ENCODE data around the gene DDX49.

Gene DDX49, protein sequence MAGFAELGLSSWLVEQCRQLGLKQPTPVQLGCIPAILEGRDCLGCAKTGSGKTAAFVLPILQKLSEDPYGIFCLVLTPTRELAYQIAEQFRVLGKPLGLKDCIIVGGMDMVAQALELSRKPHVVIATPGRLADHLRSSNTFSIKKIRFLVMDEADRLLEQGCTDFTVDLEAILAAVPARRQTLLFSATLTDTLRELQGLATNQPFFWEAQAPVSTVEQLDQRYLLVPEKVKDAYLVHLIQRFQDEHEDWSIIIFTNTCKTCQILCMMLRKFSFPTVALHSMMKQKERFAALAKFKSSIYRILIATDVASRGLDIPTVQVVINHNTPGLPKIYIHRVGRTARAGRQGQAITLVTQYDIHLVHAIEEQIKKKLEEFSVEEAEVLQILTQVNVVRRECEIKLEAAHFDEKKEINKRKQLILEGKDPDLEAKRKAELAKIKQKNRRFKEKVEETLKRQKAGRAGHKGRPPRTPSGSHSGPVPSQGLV

DNA sequence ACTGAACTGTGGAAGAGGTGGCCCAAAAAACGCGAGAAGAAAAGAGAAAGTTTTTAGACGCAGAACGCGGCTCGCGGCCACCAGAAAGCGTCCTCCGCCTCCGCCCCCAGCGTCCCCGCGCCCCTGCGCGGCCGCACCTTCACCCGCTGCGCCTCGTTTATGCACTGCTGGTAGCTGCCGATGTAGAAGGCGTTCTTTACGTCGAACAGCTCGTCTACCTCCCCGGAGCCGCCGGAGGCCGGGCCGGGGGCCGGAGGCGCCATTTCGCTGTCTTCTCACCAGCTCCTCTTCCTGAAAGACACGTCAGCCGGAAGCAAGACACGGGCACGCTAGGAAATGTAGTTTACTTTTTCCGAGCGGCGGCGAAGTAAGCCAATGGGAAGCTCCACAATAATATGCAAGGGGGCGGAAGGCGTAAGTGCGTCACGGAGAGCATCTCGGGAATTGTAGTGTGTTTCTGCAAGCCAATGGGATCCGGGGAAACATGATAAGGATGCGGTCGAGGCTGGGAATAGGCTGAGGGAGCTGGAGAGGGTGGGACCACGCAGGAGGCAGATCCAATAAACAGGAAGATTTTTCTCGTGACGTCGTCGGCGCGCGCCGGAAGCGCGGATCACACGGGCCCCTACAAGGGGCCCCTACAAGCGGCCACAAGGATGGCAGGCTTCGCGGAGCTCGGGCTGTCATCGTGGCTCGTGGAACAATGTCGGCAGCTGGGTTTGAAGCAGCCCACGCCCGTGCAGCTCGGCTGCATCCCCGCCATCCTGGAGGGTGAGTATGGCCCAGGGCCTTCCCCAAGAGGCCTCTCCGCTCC lies at the start of gene DDX49, which contains the start of gene COPE:
Gene DDX49, plus strand, starts transcription at position 630 of the 814 bp plus-strand sequence. Its CDS starts 27 bp downstream, at position 657.
Gene COPE, minus strand, starts transcription at position 302 of the 814 bp plus-strand sequence. Its CDS starts 39 bp downstream, at position 263.
- DNase-seq = peak; percentile 92

DNA sequence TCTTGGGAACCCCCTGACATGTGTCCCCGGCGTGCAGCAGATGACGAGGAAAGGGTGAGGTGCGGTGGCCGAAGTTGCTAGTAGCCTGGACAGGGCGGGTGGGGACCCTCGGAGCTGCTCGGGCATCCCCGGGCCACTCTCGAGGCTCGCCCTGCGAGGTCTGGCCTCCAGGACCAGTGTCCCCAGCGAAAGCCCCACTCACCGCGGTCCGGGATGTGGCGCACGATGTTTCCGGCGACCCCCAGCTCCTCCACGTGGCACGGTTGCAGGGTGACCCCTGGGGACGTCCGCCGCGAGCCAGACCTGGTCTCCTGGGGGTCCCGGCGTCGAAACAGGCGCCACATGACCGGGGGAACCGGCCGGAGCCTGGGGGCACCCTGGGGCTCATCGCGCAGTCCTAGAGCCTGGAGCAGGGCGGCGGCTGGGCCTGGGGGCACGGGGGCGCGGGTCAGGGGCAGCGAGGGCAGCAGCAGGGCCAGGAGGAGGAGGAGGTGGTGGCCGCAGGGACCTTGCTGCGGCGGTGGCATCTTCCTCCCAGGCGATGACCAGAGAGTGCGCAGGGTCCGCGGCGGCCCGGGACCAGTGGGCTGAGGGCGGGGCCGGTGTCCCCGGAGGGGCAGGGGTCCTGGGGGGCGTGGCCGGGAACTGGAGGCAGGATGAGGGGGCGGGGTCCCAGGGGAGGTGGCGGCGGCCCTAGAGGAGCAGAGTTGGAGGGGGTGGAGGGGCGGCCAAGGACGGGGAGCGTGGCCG lies 49.6 kb upstream of the DDX49 start:
- DNase-seq = no peak

DNA sequence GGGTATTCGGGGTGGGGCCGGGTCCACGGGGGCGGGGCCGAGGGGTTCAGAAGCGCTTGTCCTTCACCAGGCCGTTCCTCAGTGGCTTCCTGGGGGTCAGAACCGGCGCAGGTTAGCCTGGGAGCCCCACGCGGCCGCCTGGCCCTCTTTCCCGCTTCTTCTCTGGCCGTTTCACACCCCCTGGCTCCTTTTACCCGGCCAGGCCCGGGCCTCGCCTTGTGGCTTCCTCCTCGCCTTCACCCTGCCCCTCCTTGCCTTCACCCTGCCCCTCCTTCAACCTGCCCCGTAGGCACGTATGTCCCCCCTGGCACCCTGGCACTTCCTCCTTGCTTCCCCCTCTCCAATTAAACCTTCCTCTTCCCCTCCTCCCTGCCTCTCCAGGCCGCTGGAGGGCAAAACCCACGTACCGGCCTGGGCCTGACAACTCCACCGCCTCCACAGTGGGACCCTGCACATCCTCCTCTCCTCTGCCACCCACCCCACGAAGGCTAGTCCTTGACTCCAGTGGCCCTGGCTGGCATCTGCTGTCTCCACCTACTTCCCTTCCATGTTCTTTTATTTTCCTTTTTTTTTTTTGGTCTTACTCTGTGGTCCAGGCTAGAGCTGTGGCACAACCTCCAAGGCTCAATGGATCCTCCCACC lies 48.9 kb upstream of the DDX49 start:
- no peak for DNase-seq

DNA sequence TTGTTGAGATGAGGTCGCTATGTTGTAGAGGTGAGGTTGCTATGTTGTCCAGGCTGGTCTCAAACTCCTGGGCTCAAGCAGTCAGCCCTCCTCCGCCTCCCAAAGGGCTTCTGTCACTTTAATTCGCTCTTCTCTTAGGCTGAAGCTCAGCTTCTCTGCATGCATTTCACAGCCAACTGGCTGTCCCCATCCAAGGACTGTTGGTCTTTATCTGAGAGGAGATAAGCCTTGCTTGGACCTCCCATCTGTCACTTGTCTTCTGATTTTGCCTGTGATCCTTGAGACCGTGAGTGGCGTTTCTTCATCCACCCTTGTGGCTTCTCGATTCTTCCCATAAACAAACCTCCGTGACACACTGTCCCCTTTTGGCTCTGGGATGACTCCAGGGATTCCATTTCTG lies 48.0 kb upstream of the DDX49 start:
- no peak for DNase-seq

DNA sequence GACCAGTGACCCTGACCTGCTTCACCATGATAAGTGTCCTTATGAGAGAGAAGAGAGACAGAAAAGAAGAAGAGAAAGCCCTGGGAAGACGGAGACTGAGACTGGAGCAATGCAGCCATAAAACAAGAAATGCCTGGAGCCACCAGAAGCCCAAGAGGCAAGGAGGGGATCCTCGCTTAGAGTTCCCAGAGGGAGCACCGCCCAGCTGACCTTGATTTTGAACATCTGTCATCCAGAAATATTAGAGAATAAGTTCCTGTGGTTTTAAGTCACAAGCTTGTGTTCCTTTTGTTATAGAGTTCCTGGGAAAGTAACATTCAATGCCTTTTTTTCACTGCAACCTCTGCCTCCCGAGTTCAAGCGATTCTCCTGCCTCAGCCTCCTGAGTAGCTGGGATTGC lies 43.8 kb upstream of the DDX49 start:
- DNase-seq = no peak

DNA sequence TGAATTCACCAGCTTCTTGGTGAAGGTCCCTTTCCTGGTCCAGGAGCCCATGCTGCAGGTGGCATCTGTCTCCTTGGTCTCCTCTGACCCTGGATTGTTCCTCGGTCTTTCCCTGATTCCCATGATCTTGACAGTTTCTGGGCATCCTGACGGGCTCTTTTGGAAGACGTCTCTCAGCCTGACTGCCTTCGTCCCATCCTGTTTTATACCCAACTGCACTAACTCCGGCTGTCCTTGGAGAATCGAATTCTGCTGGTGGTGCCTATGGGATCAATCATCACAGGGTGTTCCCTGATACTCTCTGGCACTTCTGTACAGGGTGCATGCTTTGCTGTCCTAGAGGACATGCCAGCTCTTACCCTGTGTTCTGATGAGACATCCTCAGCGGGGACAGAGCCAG lies 42.6 kb upstream of the DDX49 start:
- DNase-seq = no peak

DNA sequence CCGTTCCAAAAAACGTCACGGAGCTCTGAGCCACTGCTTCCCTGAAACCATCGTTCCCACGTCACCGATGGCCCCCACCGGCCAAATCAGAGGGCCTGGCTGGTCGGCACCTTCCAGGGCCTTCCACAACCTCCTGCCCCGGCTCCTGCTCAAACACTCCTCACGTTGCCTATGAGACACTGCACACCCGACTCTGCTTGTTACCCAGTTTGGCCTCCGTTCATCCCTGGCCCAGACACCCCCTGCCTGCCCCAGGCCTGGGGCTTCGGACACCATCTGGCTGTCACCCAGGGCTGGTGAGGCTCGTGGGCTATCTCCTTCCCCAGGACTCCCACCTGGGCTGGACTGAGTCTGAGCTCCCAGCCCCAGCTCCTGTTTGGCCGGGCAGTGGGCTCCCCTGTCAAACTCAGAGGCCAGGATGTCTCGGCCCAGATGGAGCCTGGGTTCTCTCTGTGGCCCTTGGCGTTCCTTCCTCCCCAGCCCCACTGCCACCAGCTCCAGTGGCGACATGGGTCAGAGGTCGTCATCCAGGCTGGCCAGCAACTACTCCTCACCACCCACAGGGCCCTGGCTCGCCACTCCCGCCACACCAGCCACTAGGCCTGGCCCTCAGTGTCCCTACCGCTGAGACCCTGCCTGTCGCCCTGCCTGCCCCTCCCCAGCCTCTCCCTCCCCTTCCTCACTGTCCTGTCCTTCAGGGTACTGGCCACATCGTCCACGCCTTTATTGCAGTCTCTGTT lies 41.3 kb upstream of the DDX49 start:
- DNase-seq = no peak

DNA sequence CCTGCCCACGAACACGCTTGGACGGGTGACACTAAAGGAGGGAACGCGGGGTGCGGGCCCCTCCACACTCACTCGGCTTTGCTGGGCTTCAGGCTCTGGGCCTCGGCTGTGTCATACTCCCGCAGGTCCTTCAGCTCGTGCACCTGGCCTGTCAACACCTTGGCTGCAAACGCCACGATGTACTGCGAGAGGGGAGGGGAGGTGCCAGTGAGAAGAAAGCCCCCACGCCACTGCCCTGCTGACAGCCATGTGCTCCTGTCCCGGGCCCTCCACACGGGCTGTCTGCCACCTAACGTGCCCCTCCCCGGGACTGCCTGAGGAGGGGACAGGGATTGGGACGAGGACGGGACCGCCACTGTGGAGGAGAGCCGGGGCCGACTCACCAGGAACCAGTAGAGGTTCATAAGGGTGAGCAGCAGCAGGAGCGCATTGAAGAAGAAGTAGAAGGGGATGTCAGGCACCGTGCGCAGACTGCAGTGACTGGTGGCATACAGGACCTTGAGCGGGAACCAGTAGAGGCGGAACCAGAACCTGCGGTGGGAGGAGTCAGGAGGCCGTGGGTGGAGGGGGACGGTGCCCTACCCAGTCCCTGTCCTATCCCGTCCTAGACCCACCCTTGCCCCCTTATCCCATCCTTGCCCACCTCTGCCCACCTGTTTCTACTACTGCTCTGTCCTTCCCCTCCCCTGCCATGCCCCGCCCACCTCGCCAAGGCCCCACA lies 40.5 kb upstream of the DDX49 start:
- no peak for DNase-seq

DNA sequence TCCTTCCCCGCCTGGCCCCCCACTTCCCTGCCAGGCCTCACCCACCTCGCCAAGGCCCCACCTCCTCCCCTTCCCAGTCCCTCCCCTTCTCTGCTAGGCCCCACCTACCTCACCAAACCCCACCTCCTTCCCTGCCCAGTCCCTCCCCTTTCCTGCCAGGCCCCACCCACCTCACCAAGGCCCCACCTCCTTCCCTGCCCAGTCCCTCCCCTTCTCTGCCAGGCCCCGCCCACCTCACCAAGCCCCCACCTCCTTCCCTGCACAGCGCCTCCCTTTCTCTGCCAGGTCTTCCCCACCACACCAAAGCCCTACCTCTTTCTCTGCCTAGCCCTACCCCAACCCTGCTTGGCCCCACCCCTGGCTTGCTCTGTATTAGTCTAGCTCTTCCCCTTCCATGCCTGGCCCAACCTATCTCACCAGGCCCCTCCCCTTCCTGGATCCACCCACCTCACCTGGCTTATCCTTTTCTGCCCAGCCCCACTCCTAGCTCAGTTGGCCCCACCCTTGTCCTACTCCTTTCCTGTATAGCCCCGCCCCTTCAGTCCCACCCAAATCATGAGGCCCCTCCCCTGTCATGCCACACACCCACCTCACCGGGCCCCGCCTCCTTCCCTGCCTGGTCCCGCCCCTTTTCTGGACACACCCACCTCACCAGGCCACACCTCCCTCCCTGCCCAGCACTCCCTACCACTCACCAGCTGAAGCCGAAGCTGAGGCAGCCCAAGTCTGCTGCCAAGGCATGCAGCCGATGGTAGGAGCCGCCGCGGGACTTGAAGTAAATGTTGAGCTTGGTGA lies 39.7 kb upstream of the DDX49 start:
- no peak for DNase-seq

DNA sequence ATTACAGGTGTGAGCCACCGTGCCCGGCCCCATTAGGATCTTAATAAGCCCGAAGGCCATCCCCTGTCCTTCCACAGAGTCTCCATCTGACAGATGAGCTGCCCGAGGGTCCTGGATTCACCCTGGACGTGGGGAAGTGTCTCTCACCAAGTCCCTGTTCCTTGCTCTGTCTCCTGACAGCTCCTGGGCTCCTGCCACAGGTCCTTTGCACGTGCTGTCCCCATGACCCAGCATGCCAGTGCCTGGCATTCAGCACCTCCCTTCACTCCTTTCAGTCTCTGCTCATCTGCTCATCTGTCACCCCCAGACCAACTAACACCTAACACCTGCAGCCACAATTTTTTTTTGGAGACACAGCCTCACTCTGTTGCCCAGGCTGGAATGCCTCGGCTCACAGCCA lies 38.0 kb upstream of the DDX49 start:
- no peak for DNase-seq

DNA sequence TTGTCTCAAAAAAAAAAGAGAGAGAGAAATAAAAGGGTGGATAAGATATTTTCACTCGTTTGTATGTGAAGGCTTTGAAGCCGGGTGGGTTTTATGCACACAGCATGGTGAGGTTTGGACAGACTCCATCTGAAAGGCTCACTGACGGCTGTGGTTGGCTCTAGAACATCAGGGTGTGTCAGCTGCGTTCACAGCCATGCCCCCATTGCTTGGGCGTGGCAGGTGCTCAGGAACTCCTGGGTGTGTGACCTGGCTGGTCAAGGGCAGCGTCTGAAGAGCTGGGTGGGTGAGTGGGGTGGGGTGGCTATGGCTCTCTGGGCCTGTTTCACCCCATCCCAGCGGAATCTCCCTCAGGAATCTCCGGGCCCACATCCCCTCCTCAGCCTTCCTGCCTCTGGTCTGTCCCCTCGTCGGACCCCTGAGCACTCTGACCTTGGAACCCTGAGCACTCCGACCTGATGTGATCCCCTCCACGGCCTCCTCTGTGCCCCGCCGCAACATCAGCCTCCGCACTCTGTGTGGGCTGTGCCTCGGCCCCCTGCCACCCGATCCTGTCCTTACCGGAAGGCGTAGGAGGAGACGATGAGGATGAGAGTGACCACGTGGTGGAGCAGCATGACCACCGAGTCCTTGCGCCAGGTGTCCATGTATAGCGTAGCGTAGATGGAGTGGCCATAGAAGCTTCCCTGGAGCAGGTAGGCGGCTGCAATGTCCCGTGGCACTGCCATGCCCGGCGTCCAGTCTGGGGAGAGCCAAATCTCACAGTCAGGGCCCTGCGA lies 35.8 kb upstream of the DDX49 start:
- no peak for DNase-seq

DNA sequence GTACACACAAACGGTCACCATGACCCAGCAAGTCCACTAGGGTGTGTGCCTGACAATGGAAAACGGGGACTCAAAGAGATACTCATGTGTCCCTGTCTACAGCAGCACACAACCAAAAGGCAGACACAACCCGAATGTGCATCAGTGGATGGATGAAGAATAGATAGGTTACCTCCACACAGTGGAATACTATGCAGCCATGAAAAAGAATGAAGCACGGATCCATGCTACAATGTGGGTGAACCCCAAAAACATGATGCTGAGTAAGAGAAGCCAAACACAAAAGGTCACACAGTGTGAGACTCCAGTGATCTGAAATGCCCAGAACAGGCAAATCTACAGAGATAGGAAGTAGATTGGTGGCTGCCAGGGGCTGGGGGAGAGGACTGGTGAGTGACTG lies 32.5 kb upstream of the DDX49 start:
- DNase-seq = no peak

DNA sequence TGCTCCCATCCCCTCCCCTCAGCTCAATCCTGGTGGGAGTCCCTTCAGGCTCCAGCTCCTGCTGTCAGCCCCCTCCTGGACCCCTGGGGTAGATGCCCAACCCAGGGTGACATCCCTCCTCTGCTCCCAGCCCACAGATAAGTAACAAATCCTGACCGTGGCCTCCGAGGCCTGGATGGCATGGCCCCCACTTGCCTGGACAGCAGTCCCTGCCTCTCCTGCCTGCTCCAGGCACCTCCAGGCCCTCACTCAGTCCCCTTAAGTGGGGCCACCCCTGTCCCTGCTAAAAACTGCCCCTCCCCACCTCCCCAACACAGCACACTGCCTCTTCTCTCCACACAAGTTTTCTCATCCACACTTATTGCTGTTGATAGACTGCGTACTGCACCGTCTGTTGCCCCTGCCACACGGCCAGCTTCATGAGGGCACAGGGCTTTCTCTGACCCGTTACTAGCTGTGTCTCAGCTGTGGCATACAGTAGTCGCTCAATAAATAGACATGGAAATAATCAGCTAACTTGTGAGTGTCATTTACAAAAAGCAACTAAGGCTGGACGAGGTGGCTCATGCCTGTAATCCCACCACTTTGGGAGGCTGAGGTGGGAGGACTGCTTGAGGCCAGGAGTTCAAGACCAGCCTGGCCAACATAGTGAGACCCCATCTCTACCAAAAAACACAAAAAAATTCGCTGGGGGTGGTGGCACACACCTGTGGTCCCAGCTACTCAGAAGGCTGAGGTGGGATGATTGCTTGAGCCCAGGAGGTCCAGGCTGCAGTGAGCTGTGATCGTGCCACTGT lies 29.4 kb upstream of the DDX49 start:
- no peak for DNase-seq

DNA sequence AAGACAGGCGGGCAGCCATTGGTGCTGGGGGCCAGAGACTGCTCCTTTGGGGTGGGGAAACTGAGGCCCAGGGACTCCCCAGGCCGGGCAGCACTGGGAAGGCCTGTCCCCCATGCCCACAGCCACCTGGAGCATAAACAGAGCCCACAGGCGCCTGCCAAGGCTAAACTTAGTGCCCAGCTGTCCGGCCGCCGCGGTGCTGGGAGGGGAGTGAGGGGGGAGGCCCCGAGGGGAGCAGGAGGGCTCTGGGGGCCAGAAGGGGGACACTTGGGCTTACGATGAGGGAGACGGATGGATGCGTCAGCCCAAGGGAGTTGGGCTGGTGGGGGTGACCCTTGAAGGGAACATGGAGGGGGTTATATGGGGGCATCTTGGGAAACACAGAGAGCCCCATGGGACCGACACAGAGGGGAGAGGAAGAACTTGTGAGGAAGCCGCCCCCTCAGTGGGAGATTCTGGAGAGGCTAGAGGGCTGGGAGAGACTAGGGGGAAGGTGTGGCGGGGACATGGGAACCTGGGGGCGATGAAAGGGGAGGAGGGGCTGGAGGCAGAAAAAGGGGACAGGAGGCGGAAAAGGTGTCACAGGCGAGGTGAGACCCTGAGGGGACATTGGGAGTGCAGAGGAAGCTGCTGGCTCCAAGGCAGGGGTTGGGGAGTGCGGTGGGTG lies 25.8 kb upstream of the DDX49 start:
- no peak for DNase-seq

DNA sequence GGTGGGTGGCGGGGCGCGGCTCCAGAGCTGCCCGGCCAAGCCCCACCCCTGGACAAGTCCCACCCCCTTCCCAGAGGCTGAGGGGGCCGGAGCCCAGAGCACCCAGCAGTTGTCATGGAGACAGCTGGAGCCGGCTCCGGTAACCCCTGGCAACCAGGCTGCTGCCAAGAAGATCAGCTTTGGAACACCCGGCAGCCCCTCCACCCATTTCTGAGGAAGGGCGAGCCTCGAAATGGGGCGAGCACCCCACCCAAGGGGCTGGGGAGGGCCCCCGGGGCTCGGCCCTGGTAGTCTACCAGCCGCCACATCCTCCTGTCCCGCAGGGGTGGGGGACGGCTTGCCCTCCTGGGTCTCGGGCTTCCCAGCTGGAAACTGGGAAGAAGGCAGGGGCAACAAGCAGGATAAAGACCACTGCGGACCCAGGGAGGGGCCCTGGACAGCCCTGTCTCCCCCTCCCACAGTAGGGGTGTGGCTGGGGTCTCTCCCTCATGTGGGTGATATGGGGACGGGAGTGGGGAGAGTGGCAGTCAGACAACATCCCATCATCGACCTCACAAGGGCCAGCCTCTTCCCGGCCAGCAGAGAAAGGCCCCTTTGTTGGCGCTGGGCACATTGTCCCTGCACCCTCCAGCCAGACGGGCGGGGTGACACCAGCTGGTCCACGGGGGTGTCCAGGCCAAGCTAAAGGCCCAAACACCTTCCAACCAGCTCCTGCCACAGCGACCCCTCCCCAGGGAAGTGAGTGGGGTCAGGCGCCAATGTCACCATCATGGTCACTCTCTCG lies 25.1 kb upstream of the DDX49 start:
- no peak for DNase-seq

DNA sequence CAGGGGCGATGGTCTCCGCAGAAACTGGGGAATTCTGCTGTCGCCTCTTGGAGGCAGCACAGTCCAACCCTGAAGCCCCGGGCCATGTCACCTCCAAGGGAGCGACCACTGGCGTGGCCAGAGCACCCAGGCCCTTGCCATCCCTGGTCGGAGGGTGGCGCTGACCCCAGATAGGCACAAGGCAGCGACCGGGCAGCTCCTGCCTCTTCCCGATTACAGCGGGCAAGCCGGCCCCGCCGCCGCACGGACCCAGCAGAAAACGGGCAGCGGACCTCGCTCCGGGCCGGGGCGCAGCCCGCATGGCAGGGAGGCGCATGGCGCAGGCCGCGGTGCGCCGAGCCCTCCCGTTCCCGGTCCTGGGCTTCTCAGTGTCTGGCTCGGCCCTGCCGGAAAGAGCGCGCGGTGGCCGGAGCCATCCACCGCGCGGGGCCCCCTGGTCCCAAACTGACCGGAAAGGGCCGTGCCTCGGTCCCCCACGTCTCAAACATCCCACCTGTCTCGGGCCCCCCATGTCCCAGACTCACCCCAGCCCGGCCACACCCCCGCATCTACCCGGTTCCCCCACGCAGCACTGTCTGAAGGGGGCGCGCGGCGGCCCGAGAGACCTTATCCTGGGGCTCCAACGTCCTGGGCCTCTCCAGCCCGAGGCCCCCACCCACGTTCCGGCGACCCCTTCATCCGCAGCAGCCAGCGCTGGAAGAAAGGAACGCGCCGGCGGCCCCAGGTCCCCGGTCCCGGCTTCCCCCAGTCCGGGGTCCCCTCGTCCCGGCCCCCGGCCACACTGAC lies 24.3 kb upstream of the DDX49 start:
- DNase-seq = peak; percentile 18
